GM21619 (cell line): Measurements from ENCODE around the gene NELL1.

Experiments used
- ATAC-seq: cut with Tn5 transposase; IDR thresholded peaks from one replicate; pipeline ENCODE4 v1.9.1; 2021; ENCODE audit not compliant: unreplicated experiment

The NELL1 gene

GRCh38 chr11:21543901-21544300, 874.5 kb downstream of the NELL1 start:
- ATAC-seq = no peak

GRCh38 chr11:21545699-21546098, 876.3 kb downstream of the NELL1 start:
- ATAC-seq = no peak

- no peak for ATAC-seq
These were observed 877.3 kb downstream of the NELL1 start for GRCh38 chr11:21546703-21547102.

GRCh38 chr11:21552911-21553310, 883.5 kb downstream of the NELL1 start:
- ATAC-seq = no peak

GRCh38 chr11:21553795-21554194, 884.4 kb downstream of the NELL1 start:
- ATAC-seq = no peak

- no peak for ATAC-seq
These were observed 884.9 kb downstream of the NELL1 start for GRCh38 chr11:21554284-21554683.

GRCh38 chr11:21556926-21557325, 887.5 kb downstream of the NELL1 start:
- ATAC-seq = no peak

GRCh38 chr11:21560466-21560975, 891.1 kb downstream of the NELL1 start:
- no peak for ATAC-seq

- no peak for ATAC-seq
These were observed 892.2 kb downstream of the NELL1 start for GRCh38 chr11:21561581-21561980.

- ATAC-seq = no peak
These were observed 894.7 kb downstream of the NELL1 start for GRCh38 chr11:21564095-21564494.

GRCh38 chr11:21564833-21565682, 895.7 kb downstream of the NELL1 start:
- ATAC-seq = no peak

- no peak for ATAC-seq
These were observed 897.2 kb downstream of the NELL1 start for GRCh38 chr11:21566521-21567117.

GRCh38 chr11:21567645-21568290, 898.4 kb downstream of the NELL1 start:
- ATAC-seq = no peak

- ATAC-seq = no peak
These were observed 902.8 kb downstream of the NELL1 start for GRCh38 chr11:21572210-21572609.

GRCh38 chr11:21582791-21583190, 913.4 kb downstream of the NELL1 start:
- no peak for ATAC-seq

- ATAC-seq = no peak
These were observed 919.4 kb downstream of the NELL1 start for GRCh38 chr11:21588754-21589153.

GRCh38 chr11:21602699-21603098, 933.3 kb downstream of the NELL1 start:
- no peak for ATAC-seq

- ATAC-seq = no peak
These were observed 934.5 kb downstream of the NELL1 start for GRCh38 chr11:21603886-21604285.

GRCh38 chr11:21604564-21604963, 935.2 kb downstream of the NELL1 start:
- ATAC-seq = no peak

GRCh38 chr11:21612326-21612725, 942.9 kb downstream of the NELL1 start:
- no peak for ATAC-seq

GRCh38 chr11:21614961-21615360, 945.6 kb downstream of the NELL1 start:
- ATAC-seq = no peak

GRCh38 chr11:21615955-21616371, 946.6 kb downstream of the NELL1 start:
- ATAC-seq = no peak
